ENCODE data around the gene RPH3AL.

The RPH3AL gene

DNA sequence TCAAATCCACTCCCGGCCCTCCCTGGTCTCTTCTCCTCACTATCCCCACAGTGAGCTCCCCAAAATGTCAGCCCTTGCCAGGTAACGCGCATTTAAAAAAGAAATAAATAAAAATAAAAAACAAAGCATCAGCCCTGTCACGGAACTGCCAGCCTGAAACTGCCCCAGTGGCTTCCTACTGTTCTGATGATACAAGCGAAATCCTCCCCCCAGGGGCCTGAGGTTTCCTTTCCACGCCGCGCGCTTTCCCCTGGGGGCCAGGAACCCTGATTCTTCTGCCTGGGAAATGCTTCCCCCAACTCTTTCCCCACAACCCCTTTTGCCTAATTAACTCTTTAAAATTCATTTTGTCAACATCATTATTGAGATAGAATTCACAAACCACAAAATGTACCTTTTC is 12.2 kb upstream of the RPH3AL start:
- Histone ChIP-seq H3K27me3 (ENCODE audit: control insufficient read depth, insufficient read depth, low read length, poor library complexity, severe bottlenecking) (no peaks in the 10 kb centered on the region), H3K4me1 (ENCODE audit: control insufficient read depth, insufficient read depth, low read length) (no peaks in the 10 kb centered on the region), H3K9me3 (ENCODE audit: control insufficient read depth, low read length) (no peaks in the 10 kb centered on the region), H3K36me3 (ENCODE audit: control insufficient read depth, insufficient read depth, low read length) (no peaks in the 10 kb centered on the region), H3K4me3 (ENCODE audit: insufficient read depth, low read depth, low read length) (no peak overlapping the region), H3K27ac (ENCODE audit: insufficient read depth, low read depth, low read length, poor library complexity, severe bottlenecking) (no peak overlapping the region)
- WGBS, 2 experiments = 83 to 87% methylated on average over 9 of the region's 9 CpGs

DNA sequence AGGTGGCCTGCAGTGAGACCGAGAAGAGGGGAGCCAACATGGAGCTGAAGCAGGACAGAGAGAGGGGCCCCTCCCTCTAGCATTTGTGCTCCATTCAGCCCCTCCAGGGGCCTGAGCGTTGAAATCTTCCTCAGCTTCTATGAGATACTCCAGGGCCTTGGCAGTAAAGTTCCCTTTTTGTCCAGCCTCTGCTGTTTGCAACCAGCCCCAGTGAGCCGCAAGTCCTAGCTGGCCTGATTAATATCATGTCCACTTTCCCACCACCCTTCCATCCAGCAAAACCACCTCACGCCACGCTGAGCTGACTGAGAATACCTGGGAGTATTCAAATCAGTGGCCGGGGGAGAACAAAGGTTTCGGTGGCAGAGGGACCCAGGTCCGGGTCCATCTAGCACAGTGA is 11.7 kb upstream of the RPH3AL start:
- Histone ChIP-seq H3K4me3 (ENCODE audit: insufficient read depth, low read depth, low read length) (no peak overlapping the region), H3K9me3 (ENCODE audit: control insufficient read depth, low read length) (no peaks in the 10 kb centered on the region), H3K36me3 (ENCODE audit: control insufficient read depth, insufficient read depth, low read length) (no peaks in the 10 kb centered on the region), H3K27ac (ENCODE audit: insufficient read depth, low read depth, low read length, poor library complexity, severe bottlenecking) (no peak overlapping the region), H3K4me1 (ENCODE audit: control insufficient read depth, insufficient read depth, low read length) (no peaks in the 10 kb centered on the region), H3K27me3 (ENCODE audit: control insufficient read depth, insufficient read depth, low read length, poor library complexity, severe bottlenecking) (no peaks in the 10 kb centered on the region)
- WGBS, 2 experiments = 80 to 85% methylated on average over 8 of the region's 8 CpGs

DNA sequence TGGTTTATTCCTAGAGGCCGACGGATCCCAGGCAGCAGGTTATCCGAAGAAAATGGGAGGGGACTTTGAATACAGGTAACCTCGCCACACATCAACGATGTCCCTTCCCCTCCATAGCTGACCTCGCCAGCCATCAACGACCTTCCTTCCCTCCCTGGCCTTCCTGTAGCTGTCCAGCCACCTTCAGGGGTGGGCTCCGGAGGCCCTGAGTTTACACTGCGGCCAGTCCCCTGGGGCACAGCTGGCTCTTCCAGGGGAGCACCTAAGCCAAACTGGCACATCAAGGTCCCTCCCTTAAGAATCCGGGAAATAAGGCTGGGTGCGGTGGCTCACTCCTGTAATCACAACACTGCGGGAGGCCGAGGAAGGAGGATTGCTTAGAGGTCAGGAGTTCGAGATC is 10.1 kb upstream of the RPH3AL start:
- Histone ChIP-seq H3K4me1 (ENCODE audit: control insufficient read depth, insufficient read depth, low read length) (peaks cover 2% of the 10 kb centered on the region), H3K4me3 (ENCODE audit: insufficient read depth, low read depth, low read length) (no peak overlapping the region), H3K9me3 (ENCODE audit: control insufficient read depth, low read length) (no peaks in the 10 kb centered on the region), H3K36me3 (ENCODE audit: control insufficient read depth, insufficient read depth, low read length) (no peaks in the 10 kb centered on the region), H3K27me3 (ENCODE audit: control insufficient read depth, insufficient read depth, low read length, poor library complexity, severe bottlenecking) (no peaks in the 10 kb centered on the region), H3K27ac (ENCODE audit: insufficient read depth, low read depth, low read length, poor library complexity, severe bottlenecking) (no peak overlapping the region)
- 93 to 96% methylated on average over 14 of the region's 14 CpGs for WGBS, 2 experiments

DNA sequence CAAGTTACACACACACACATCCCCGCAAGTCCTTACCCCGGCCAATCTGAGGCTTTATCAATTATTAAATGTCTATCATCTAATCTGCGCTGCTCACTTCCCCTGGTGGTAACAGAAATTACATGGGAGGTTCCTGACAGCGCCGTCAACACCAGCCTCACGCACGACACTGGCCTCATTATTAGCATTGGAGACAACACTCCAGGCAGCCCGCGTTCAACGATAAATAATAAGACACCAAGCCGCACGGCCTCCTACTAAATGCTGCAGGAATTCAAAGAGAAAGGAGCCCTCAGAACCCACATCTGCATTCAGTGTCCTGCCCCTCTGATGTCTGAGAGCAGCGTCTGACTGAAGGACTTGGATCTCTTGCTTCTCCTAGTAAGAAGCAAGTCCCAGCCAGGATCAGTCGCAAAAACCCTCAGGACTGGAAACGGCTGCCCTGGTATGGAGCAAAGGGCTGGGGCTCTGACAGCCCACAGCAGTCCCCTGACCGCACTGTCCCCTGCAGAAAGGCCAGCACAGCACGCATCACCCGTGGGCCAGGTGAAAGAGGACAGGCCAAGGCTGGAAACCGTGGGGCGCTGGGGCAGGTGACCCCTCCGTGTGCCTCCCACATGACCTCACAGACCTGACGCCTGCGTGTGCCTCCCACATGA is 7.6 kb upstream of the RPH3AL start:
- no peak overlapping the region for H3K4me3 ChIP-seq (ENCODE audit: insufficient read depth, low read depth, low read length)
- WGBS, 2 experiments = 84 to 85% methylated on average over 23 of the region's 23 CpGs
- H3K9me3 ChIP-seq (ENCODE audit: control insufficient read depth, low read length) = no peaks in the 10 kb centered on the region
- H3K27me3 ChIP-seq (ENCODE audit: control insufficient read depth, insufficient read depth, low read length, poor library complexity, severe bottlenecking) = no peaks in the 10 kb centered on the region
- H3K27ac ChIP-seq (ENCODE audit: insufficient read depth, low read depth, low read length, poor library complexity, severe bottlenecking) = no peak overlapping the region
- peaks cover 3% of the 10 kb centered on the region for H3K4me1 ChIP-seq (ENCODE audit: control insufficient read depth, insufficient read depth, low read length)
- H3K36me3 ChIP-seq (ENCODE audit: control insufficient read depth, insufficient read depth, low read length) = no peaks in the 10 kb centered on the region

GRCh38 chr17:358491-359151 is 6.0 kb upstream of the RPH3AL start:
- H3K36me3 ChIP-seq (ENCODE audit: control insufficient read depth, insufficient read depth, low read length) = no peaks in the 10 kb centered on the region
- no peaks in the 10 kb centered on the region for H3K27me3 ChIP-seq (ENCODE audit: control insufficient read depth, insufficient read depth, low read length, poor library complexity, severe bottlenecking)
- H3K4me3 ChIP-seq (ENCODE audit: insufficient read depth, low read depth, low read length) = no peak overlapping the region
- H3K9me3 ChIP-seq (ENCODE audit: control insufficient read depth, low read length) = no peaks in the 10 kb centered on the region
- 90 to 91% methylated on average over 35 of the region's 35 CpGs for WGBS, 2 experiments
- no peak overlapping the region for H3K27ac ChIP-seq (ENCODE audit: insufficient read depth, low read depth, low read length, poor library complexity, severe bottlenecking)
- H3K4me1 ChIP-seq (ENCODE audit: control insufficient read depth, insufficient read depth, low read length) = peaks cover 3% of the 10 kb centered on the region

GRCh38 chr17:357644-358043 is 5.0 kb upstream of the RPH3AL start:
- Histone ChIP-seq H3K4me3 (ENCODE audit: insufficient read depth, low read depth, low read length) (no peak overlapping the region), H3K4me1 (ENCODE audit: control insufficient read depth, insufficient read depth, low read length) (peaks cover 13% of the 10 kb centered on the region), H3K36me3 (ENCODE audit: control insufficient read depth, insufficient read depth, low read length) (no peaks in the 10 kb centered on the region), H3K27me3 (ENCODE audit: control insufficient read depth, insufficient read depth, low read length, poor library complexity, severe bottlenecking) (no peaks in the 10 kb centered on the region), H3K9me3 (ENCODE audit: control insufficient read depth, low read length) (no peaks in the 10 kb centered on the region), H3K27ac (ENCODE audit: insufficient read depth, low read depth, low read length, poor library complexity, severe bottlenecking) (no peak overlapping the region)
- WGBS, 2 experiments = 69% methylated on average over 14 of the region's 14 CpGs

DNA sequence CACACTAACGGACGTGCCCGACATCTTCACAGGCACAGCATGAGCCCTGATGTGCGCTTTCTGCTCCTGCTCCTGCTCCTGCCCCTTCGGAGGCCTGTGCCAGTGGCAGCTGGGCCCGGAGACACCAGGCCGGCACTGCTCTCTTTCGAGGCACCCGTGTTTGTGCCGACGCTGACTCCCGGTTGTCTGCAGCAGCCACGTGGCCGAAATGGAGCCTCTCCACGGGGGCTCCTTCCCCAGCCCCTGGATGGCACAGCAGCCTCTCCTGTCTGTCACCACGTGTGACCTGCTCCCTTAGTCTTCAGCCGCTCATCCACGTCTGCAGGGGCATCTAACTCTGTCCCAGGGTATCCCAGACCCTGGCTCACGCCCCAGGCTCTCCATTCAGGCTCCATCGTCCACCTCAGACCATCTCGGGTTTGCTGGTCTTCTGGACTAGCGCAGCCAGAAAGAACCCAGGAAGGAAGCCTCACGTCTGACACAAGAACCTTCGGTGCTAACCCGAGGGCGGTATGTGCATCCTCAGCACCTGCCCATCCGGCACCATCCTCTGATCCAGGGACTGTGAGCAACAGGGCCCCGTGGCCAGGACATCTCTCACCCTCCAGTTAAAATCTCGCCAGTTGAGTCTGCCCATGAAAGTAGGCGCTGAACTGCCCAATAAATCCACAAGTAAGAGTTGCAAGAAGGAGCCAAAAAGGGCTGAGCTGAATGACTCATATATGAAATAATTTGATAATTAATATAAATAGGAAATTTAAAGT is 4.2 kb upstream of the RPH3AL start:
- Histone ChIP-seq H3K27me3 (ENCODE audit: control insufficient read depth, insufficient read depth, low read length, poor library complexity, severe bottlenecking) (no peaks in the 10 kb centered on the region), H3K27ac (ENCODE audit: insufficient read depth, low read depth, low read length, poor library complexity, severe bottlenecking) (no peak overlapping the region), H3K9me3 (ENCODE audit: control insufficient read depth, low read length) (no peaks in the 10 kb centered on the region), H3K4me3 (ENCODE audit: insufficient read depth, low read depth, low read length) (no peak overlapping the region), H3K4me1 (ENCODE audit: control insufficient read depth, insufficient read depth, low read length) (peaks cover 21% of the 10 kb centered on the region), H3K36me3 (ENCODE audit: control insufficient read depth, insufficient read depth, low read length) (no peaks in the 10 kb centered on the region)
- 91 to 92% methylated on average over 29 to 30 of the region's 30 CpGs for WGBS, 2 experiments

GRCh38 chr17:354651-355556 is 2.3 kb upstream of the RPH3AL start:
- WGBS, 2 experiments = 88% methylated on average over 19 of the region's 19 CpGs
- H3K9me3 ChIP-seq (ENCODE audit: control insufficient read depth, low read length) = no peaks in the 10 kb centered on the region
- H3K4me1 ChIP-seq (ENCODE audit: control insufficient read depth, insufficient read depth, low read length) = peaks cover 24% of the 10 kb centered on the region
- H3K36me3 ChIP-seq (ENCODE audit: control insufficient read depth, insufficient read depth, low read length) = no peaks in the 10 kb centered on the region
- H3K27ac ChIP-seq (ENCODE audit: insufficient read depth, low read depth, low read length, poor library complexity, severe bottlenecking) = no peak overlapping the region
- no peaks in the 10 kb centered on the region for H3K27me3 ChIP-seq (ENCODE audit: control insufficient read depth, insufficient read depth, low read length, poor library complexity, severe bottlenecking)
- no peak overlapping the region for H3K4me3 ChIP-seq (ENCODE audit: insufficient read depth, low read depth, low read length)

DNA sequence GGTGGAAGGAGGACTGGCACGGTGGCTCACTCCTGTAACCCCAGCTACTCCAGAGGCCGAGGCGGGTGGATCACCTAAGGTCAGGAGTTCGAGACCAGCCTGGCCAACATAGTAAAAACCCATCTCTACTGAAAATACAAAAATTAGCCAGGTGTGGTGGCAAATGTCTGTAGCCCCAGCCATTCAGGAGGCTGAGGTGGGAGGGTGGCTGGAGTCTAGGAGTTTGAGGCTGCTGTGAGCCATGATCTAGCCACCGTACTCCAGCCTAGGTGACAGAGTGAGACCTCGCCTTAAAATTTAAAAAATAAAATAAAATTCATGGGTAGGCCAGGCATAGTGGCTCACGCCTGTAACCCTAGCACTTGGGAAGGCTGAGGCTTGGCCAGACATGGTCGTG is 1.2 kb upstream of the RPH3AL start:
- 90 to 93% methylated on average over 8 of the region's 8 CpGs for WGBS, 2 experiments
- H3K27ac ChIP-seq (ENCODE audit: insufficient read depth, low read depth, low read length, poor library complexity, severe bottlenecking) = no peak overlapping the region
- H3K27me3 ChIP-seq (ENCODE audit: control insufficient read depth, insufficient read depth, low read length, poor library complexity, severe bottlenecking) = no peaks in the 10 kb centered on the region
- no peaks in the 10 kb centered on the region for H3K9me3 ChIP-seq (ENCODE audit: control insufficient read depth, low read length)
- peaks cover 27% of the 10 kb centered on the region for H3K4me1 ChIP-seq (ENCODE audit: control insufficient read depth, insufficient read depth, low read length)
- H3K36me3 ChIP-seq (ENCODE audit: control insufficient read depth, insufficient read depth, low read length) = no peaks in the 10 kb centered on the region
- no peak overlapping the region for H3K4me3 ChIP-seq (ENCODE audit: insufficient read depth, low read depth, low read length)

Data from ectodermal cell (in vitro differentiated cells).